HCT116 (cell line): ENCODE results near the gene PLEKHA6. TPM values are rescaled to one million over a fixed set of nuclear protein-coding genes. Genes with fewer than 3 reads are reported as not detected.

Experiments
- ATAC-seq: fragments of 200-7000 bp; cut with Tn5 transposase; 2 replicates; pipeline ENCODE4 v1.9.1; 2020; ENCODE audit warnings: mild to moderate bottlenecking, moderate library complexity
- BruUV-seq: library from RNA; stranded (reverse); fragments of 400-500 nt; replicated peaks from 2 replicates; lab custom pipeline; 2021; lab: Mats Ljungman, UMichigan
- CTCF ChIA-PET: fragments of 300-600 bp; sonication (Branson Sonifier 250); formaldehyde crosslinking; loops from one replicate; lab custom pipeline; 2021; ENCODE audit warnings: antibody characterized with exemption; lab: Charles Lee
- POLR2A ChIA-PET: fragments of 300-600, 350-600 bp; sonication (Branson Sonifier 250); formaldehyde crosslinking; loops from one replicate; lab custom pipeline; 2021; ENCODE audit warnings: antibody characterized with exemption; lab: Charles Lee
- RAD21 ChIA-PET, 2 experiments: fragments of 300-600 bp; sonication (Branson Sonifier 250); formaldehyde crosslinking; loops; one replicate each; lab custom pipeline; 2023; ENCODE audit warnings: low total read pairs in 2 of 2; ENCODE audit not compliant: uncharacterized antibody in 2 of 2, unreplicated experiment in 2 of 2, low non-redundant PET in 1 of 2; lab: Charles Lee
- DNase-seq: peaks from one replicate; pipeline ENCODE4 v3.0.0-alpha.2; 2010; ENCODE audit warnings: low read depth, low spot score
- H2AFZ ChIP-seq: fragments of 200-600 bp; shearing (Covaris generic), sonication (generic); 2 replicates; pipeline ENCODE4 v1.6.1; 2017; ENCODE audit warnings: low read depth, mixed run types, mixed read lengths, antibody characterized with exemption, low read length; ENCODE audit not compliant: poor library complexity, severe bottlenecking
- H3K27ac ChIP-seq: 2 replicates; pipeline ENCODE4 v1.5.1; 2012; ENCODE audit warnings: low read depth, low read length
- H3K27me3 ChIP-seq: fragments of 200-600 bp; sonication (generic); 2 replicates; pipeline ENCODE4 v1.6.1; 2016; ENCODE audit warnings: mixed run types, low read length, mixed read lengths; ENCODE audit not compliant: insufficient read depth
- H3K36me3 ChIP-seq, 2 experiments: fragments of 200-500 bp in 1 of 2; fragments of 200-600 bp in 1 of 2; sonication (Bioruptor generic) in 1 of 2; sonication (generic) in 1 of 2; 2 replicates each; pipeline versions ENCODE4 v1.5.1 to v1.6.1; 2014 to 2016; ENCODE audit warnings: low read length in 2 of 2, inconsistent platforms in 1 of 2, mixed read lengths in 1 of 2, mixed run types in 1 of 2; ENCODE audit not compliant: insufficient read depth in 2 of 2, control insufficient read depth in 1 of 2
- H3K4me1 ChIP-seq, 2 experiments: fragments of 200-600 bp in 1 of 2; sonication (generic) in 1 of 2; 2 replicates each; pipeline versions ENCODE4 v1.5.1 to v1.6.1; 2012 to 2017; ENCODE audit warnings: low read length in 2 of 2, inconsistent platforms in 1 of 2, mild to moderate bottlenecking in 1 of 2, mixed read lengths in 1 of 2, mixed run types in 1 of 2, moderate library complexity in 1 of 2; ENCODE audit not compliant: insufficient read depth in 2 of 2, control insufficient read depth in 1 of 2
- H3K4me2 ChIP-seq: fragments of 200-600 bp; sonication (generic); 2 replicates; pipeline ENCODE4 v1.6.1; 2017; ENCODE audit warnings: mixed run types, low read length, mixed read lengths
- H3K4me3 ChIP-seq, 2 experiments: fragments of 200-600 bp in 1 of 2; sonication (generic) in 1 of 2; replicated peaks in 1 of 2; 2 replicates each; pipeline ENCODE4 v1.5.1; 2011 to 2016; ENCODE audit warnings: low read length in 2 of 2, control low read depth in 1 of 2, low read depth in 1 of 2, mild to moderate bottlenecking in 1 of 2, mixed read lengths in 1 of 2, mixed run types in 1 of 2
- H3K79me2 ChIP-seq: fragments of 200-600 bp; sonication (generic); 2 replicates; pipeline ENCODE4 v1.6.1; 2017; ENCODE audit warnings: mild to moderate bottlenecking, mixed run types, low read length, moderate library complexity, mixed read lengths; ENCODE audit not compliant: insufficient read depth
- H3K9ac ChIP-seq: fragments of 200-600 bp; sonication (generic); 2 replicates; pipeline ENCODE4 v1.6.1; 2016; ENCODE audit warnings: low read length, mixed read lengths
- H3K9me2 ChIP-seq: fragments of 200-600 bp; sonication (generic), shearing (Covaris generic); 2 replicates; pipeline ENCODE4 v1.6.1; 2017; ENCODE audit warnings: mixed run types, mild to moderate bottlenecking, moderate library complexity; ENCODE audit not compliant: insufficient read depth
- H3K9me3 ChIP-seq, 2 experiments: fragments of 200-500 bp in 1 of 2; fragments of 200-600 bp in 1 of 2; sonication (Bioruptor generic) in 1 of 2; sonication (generic) in 1 of 2; 2 replicates each; pipeline ENCODE4 v1.6.1; 2014 to 2017; ENCODE audit warnings: low read length in 2 of 2, mixed read lengths in 2 of 2, inconsistent platforms in 1 of 2, low read depth in 1 of 2, mild to moderate bottlenecking in 1 of 2, mixed run types in 1 of 2, moderate library complexity in 1 of 2; ENCODE audit not compliant: control insufficient read depth in 1 of 2, insufficient read depth in 1 of 2
- H4K20me1 ChIP-seq: fragments of 200-600 bp; sonication (generic), shearing (Covaris generic); 2 replicates; pipeline ENCODE4 v1.6.1; 2017; ENCODE audit warnings: mixed run types, mild to moderate bottlenecking, moderate library complexity; ENCODE audit not compliant: insufficient read depth
- CBX3 ChIP-seq: IDR thresholded peaks from 2 replicates; pipeline ENCODE4 v1.6.1; 2012; ENCODE audit warnings: low read depth
- CEBPB ChIP-seq: IDR thresholded peaks from 2 replicates; pipeline ENCODE4 v1.6.1; 2012; ENCODE audit warnings: low read depth
- EGR1 ChIP-seq: IDR thresholded peaks from 2 replicates; pipeline ENCODE4 v1.6.1; 2012; ENCODE audit warnings: low read depth
- ELF1 ChIP-seq: IDR thresholded peaks from 2 replicates; pipeline ENCODE4 v1.6.1; 2012; ENCODE audit warnings: low read depth, borderline replicate concordance
- EZH2 ChIP-seq: fragments of 200-600 bp; sonication (generic); IDR thresholded peaks from 2 replicates; pipeline ENCODE4 v1.6.1; 2017; ENCODE audit warnings: antibody characterized with exemption, mixed run types
- EZH2phosphoT487 ChIP-seq: fragments of 200-600 bp; IDR thresholded peaks from 2 replicates; pipeline ENCODE4 v1.6.1; 2018; ENCODE audit warnings: antibody characterized with exemption, borderline replicate concordance
- FOSL1 ChIP-seq: IDR thresholded peaks from 2 replicates; pipeline ENCODE4 v1.6.1; 2012; ENCODE audit warnings: low read depth
- JUND ChIP-seq: IDR thresholded peaks from 2 replicates; pipeline ENCODE4 v1.6.1; 2012
- POLR2A ChIP-seq: IDR thresholded peaks from 2 replicates; pipeline ENCODE4 v1.7.0; 2011; ENCODE audit warnings: borderline replicate concordance; ENCODE audit not compliant: insufficient read depth, insufficient read length; ENCODE audit errors: extremely low read depth
- POLR2AphosphoS5 ChIP-seq: IDR thresholded peaks from 2 replicates; pipeline ENCODE4 v1.6.1; 2011; ENCODE audit warnings: mild to moderate bottlenecking, low read depth, low read length, moderate library complexity
- RAD21 ChIP-seq: IDR thresholded peaks from 2 replicates; pipeline ENCODE4 v1.6.1; 2012; ENCODE audit warnings: low read depth, mild to moderate bottlenecking
- SP1 ChIP-seq: IDR thresholded peaks from 2 replicates; pipeline ENCODE4 v1.6.1; 2012; ENCODE audit warnings: low read depth
- YY1 ChIP-seq: IDR thresholded peaks from 2 replicates; pipeline ENCODE4 v1.6.1; 2011; ENCODE audit warnings: low read length, low read depth, moderate library complexity, mild to moderate bottlenecking; ENCODE audit not compliant: insufficient replicate concordance; ENCODE audit errors: extremely low read depth
- ZFX ChIP-seq: fragments of 450-650 bp; IDR thresholded peaks from 2 replicates; pipeline ENCODE4 v1.6.1; 2017
- ZNF274 ChIP-seq: fragments of 200-500 bp; sonication (Bioruptor generic); IDR thresholded peaks from 2 replicates; pipeline ENCODE4 v1.6.1; 2014; ENCODE audit warnings: mild to moderate bottlenecking, low read depth, low read length, inconsistent platforms
- intact Hi-C: fragments of 100-400 bp; cut with micrococcal nuclease; formaldehyde crosslinking; loops from 2 replicates; pipeline ENCODE4 v1.10.0; 2022
- total RNA-seq: library from RNA; stranded (reverse); gene quantifications from one replicate; pipeline ENCODE4 v1.2.1, GENCODE V29; 2021; ENCODE audit not compliant: unreplicated experiment
- TF ChIP-seq, protein P1 (sequence below): IDR thresholded peaks from 2 replicates; pipeline ENCODE4 v1.6.1; 2012
- TF ChIP-seq, protein P2 (sequence below), 3 experiments: fragments of 200-600 bp in 1 of 3; sonication (generic) in 1 of 3; IDR thresholded peaks in 2 of 3; conservative IDR thresholded peaks in 1 of 3; 2 replicates each; pipeline ENCODE4 v1.5.1; 2012 to 2017; ENCODE audit warnings: low read depth in 2 of 3, low read length in 2 of 3, antibody characterized with exemption in 1 of 3, borderline replicate concordance in 1 of 3, control low read depth in 1 of 3, mild to moderate bottlenecking in 1 of 3, mixed read lengths in 1 of 3, mixed run types in 1 of 3, moderate library complexity in 1 of 3; ENCODE audit not compliant: insufficient read depth in 1 of 3

The PLEKHA6 gene
- total RNA-seq, 1 experiment from 2014 or later = 13.1 TPM

DNA sequence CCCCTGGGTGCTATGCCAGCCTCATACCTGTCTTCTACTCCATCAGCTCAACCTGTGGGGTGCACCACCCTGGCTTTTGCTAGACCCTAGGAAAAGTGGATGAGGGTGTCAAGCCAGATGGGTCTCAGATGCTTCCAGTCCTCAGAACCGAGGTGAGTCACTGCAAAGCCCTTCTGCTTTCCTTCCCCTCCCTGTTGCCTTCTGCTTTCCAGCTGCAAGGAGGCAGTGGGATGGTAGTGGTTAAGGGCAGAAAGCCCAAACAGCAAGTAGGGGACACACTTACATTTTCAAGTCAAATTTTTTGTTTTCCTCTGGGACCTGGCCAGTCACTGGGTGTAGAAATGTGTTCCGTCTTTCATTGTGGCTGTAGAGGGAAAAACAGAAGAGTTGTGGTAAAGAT lies 85.3 kb downstream of the PLEKHA6 start:
- TF ChIP-seq, protein P1, sequence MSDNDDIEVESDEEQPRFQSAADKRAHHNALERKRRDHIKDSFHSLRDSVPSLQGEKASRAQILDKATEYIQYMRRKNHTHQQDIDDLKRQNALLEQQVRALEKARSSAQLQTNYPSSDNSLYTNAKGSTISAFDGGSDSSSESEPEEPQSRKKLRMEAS = no peak
- TF ChIP-seq RAD21 (no peak), POLR2AphosphoS5 (no peak), ZFX (no peak), EZH2 (no peak), CBX3 (no peak), POLR2A (no peak), YY1 (no peak)
- TF ChIP-seq, protein P2, sequence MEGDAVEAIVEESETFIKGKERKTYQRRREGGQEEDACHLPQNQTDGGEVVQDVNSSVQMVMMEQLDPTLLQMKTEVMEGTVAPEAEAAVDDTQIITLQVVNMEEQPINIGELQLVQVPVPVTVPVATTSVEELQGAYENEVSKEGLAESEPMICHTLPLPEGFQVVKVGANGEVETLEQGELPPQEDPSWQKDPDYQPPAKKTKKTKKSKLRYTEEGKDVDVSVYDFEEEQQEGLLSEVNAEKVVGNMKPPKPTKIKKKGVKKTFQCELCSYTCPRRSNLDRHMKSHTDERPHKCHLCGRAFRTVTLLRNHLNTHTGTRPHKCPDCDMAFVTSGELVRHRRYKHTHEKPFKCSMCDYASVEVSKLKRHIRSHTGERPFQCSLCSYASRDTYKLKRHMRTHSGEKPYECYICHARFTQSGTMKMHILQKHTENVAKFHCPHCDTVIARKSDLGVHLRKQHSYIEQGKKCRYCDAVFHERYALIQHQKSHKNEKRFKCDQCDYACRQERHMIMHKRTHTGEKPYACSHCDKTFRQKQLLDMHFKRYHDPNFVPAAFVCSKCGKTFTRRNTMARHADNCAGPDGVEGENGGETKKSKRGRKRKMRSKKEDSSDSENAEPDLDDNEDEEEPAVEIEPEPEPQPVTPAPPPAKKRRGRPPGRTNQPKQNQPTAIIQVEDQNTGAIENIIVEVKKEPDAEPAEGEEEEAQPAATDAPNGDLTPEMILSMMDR (IDR thresholded peaks at IDR 0.05 in 2 of 3, conservative IDR thresholded peaks at IDR 0.05 in 1 of 3; ENCODE audit: borderline replicate concordance in 1 of 3, insufficient read depth in 1 of 3, low read depth in 2 of 3, low read length in 2 of 3) = no peak
- no peaks in the 10 kb centered on the region for H3K4me1 ChIP-seq
- no peaks in the 10 kb centered on the region for H3K9me3 ChIP-seq
- DNase-seq = no peak
- ChIA-PET POLR2A (no interaction called here), CTCF (no interaction called here), RAD21 (no interaction called here)
- no peak for ATAC-seq
- intact Hi-C loops = no loop called here
- H4K20me1 ChIP-seq = no peaks in the 10 kb centered on the region
- H2AFZ ChIP-seq = no peak overlapping the region
- BruUV-seq = no TSS peak
- no peak overlapping the region for H3K9ac ChIP-seq
- no peak overlapping the region for H3K4me2 ChIP-seq
- H3K4me3 ChIP-seq = no peak overlapping the region
- H3K27me3 ChIP-seq = no peaks in the 10 kb centered on the region
- no peak overlapping the region for H3K27ac ChIP-seq
- no peaks in the 10 kb centered on the region for H3K9me2 ChIP-seq
- no peaks in the 10 kb centered on the region for H3K79me2 ChIP-seq
- H3K36me3 ChIP-seq = no peaks in the 10 kb centered on the region

DNA sequence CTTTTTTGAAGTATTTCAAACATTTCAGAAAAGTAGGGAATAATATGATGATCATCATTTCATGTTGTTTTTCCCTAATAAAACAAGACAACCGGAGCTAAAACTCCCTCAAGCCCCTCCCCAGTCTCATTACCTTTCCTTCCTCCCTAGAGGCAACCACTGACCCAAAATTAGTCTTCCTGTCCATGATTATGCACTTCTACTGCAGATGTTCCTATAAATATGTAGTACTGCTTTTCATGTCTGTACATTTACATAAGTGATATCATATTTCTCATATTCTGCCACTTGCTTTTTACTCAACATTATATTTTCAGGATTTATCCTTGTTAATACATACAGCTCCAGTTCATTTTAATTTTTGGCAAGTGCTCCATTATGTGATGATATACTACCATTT lies 87.2 kb downstream of the PLEKHA6 start:
- H3K27ac ChIP-seq = no peak overlapping the region
- H3K9ac ChIP-seq = no peak overlapping the region
- ChIA-PET CTCF (no interaction called here), POLR2A (no interaction called here), RAD21 (no interaction called here)
- H3K79me2 ChIP-seq = no peaks in the 10 kb centered on the region
- intact Hi-C loops = no loop called here
- DNase-seq (no peak), ATAC-seq (no peak)
- H3K27me3 ChIP-seq = no peaks in the 10 kb centered on the region
- no peak overlapping the region for H3K4me2 ChIP-seq
- no peak overlapping the region for H3K4me3 ChIP-seq
- H2AFZ ChIP-seq = no peak overlapping the region
- H3K9me2 ChIP-seq = no peaks in the 10 kb centered on the region
- H3K4me1 ChIP-seq = no peaks in the 10 kb centered on the region
- no peaks in the 10 kb centered on the region for H4K20me1 ChIP-seq
- H3K9me3 ChIP-seq = no peaks in the 10 kb centered on the region
- no TSS peak for BruUV-seq
- no peaks in the 10 kb centered on the region; a peak in 1 of 4 replicates for H3K36me3 ChIP-seq
- TF ChIP-seq FOSL1 (no peak), ZNF274 (no peak), POLR2A (no peak), EZH2 (no peak), EGR1 (no peak), ELF1 (no peak), SP1 (no peak), EZH2phosphoT487 (no peak), JUND (no peak), CEBPB (no peak)
- TF ChIP-seq, protein P2 (IDR thresholded peaks at IDR 0.05 in 2 of 3, conservative IDR thresholded peaks at IDR 0.05 in 1 of 3; ENCODE audit: borderline replicate concordance in 1 of 3, insufficient read depth in 1 of 3, low read depth in 2 of 3, low read length in 2 of 3) = no peak
